NK-92 treated with Interleukin-12 subunit alpha and Interleukin-12 subunit beta, amount 100 ng/mL, for 24 hours (cell line): ENCODE measurements around the gene KCNJ9.

Source experiments
- DNase-seq: peaks from one replicate; lab custom pipeline; 2025; lab: John Stamatoyannopoulos, UW

The KCNJ9 gene

DNA sequence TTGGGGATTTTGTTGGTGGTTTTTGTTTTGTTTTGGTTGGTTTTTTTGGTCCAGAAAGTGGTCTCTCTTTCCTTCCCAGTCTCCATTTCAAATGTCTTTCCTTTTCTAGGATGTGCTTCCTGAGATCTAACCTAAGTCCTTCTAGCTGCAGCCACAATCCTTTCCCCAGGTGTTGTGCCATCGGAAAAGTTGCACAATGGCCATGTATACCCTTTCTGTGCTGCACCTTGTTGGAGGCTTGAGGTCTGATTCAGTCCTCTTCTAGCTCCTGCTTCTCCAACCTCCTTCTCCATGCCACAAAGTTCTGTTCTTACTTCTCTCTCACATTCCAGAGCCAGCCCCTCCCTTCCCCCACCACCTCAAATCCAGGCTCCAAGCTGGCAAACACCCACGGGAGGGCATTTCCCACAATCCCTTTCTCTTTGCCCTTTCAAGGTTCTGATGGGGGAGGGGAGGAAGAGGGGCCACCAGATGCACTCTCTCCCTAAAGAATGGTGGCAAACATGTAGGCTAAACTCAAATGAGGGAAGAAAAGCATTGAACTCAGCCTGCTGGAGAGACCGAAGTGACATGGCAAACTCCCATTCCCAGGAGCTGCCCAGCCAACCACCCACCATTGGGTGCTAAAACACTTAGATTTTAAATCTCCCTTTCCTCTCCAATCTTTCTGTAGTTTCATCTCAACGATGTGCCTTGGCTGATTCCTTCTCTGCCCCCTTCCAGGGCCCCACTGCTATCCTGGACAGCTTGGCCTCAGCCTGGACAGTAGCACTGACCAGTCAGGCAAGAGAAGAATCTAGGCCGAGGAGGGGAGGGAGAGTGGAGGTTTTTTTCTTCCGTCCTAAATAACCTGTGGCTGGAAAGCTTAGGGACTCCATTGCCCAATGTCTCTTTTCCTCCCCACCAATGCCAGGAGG is 14.3 kb upstream of the KCNJ9 start:
- DNase-seq, result no peak

DNA sequence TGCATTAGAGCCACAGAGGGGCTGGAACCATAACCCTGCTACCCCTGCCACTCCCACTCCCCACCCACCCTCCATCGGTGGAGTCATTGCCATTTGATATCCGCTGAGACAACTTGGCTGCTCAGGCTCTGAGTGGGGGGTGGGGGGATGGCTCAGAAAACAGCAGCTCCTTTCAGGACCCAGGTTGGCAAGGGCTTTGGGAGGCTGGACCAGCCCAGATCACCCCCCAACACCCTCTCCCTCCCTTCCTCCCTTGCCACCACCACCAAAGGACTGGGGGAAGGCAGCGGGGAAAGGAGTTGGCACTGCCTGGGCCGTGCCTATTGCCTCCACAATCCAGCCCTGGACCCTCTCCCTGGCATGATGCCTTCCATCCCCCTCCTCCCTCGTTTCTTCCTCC is 13.1 kb upstream of the KCNJ9 start:
- no peak for DNase-seq

DNA sequence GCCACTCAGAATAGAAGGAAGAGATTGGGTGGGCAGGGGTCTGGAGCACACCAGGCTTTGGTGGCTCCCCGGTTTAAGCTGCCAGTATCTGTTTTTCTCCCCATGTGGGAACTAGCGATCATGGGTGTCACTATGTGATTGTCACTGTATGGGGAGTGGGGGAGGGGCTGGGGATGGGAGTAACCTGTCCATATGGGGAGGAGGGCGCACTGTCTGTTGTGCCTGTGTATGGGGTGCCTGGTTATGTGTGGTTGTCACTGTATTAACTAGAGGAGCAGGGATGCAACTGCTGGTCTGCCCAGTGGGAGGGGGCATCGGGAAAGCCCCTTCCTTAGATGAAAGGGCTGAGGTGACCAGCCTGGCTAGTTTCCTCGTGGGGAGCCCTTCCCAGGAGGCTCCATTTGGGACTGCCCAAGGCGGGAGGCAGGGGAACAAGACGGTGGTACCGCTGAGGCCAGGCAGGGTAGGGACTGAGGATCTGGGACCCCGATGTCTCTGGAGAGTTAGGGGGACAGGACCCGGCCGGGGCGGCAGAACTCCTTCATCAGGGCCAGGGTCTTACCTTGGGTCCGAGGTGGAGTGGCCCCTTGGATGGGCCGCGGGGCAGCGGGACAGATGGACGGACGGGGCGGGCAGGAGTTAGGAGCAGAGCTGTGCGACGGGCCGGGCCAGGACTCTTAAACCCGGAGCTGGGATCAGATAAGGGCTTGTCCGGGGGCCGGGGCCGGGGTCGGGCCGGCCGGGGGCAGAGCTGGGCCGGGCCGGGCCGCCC is 11.7 kb upstream of the KCNJ9 start, which contains the start of gene KCNJ10:
KCNJ10 (minus strand) TSS at position 701 of the 772 bp plus-strand sequence. CDS start 27,628 bp downstream, outside the sequence.
- no peak for DNase-seq

DNA sequence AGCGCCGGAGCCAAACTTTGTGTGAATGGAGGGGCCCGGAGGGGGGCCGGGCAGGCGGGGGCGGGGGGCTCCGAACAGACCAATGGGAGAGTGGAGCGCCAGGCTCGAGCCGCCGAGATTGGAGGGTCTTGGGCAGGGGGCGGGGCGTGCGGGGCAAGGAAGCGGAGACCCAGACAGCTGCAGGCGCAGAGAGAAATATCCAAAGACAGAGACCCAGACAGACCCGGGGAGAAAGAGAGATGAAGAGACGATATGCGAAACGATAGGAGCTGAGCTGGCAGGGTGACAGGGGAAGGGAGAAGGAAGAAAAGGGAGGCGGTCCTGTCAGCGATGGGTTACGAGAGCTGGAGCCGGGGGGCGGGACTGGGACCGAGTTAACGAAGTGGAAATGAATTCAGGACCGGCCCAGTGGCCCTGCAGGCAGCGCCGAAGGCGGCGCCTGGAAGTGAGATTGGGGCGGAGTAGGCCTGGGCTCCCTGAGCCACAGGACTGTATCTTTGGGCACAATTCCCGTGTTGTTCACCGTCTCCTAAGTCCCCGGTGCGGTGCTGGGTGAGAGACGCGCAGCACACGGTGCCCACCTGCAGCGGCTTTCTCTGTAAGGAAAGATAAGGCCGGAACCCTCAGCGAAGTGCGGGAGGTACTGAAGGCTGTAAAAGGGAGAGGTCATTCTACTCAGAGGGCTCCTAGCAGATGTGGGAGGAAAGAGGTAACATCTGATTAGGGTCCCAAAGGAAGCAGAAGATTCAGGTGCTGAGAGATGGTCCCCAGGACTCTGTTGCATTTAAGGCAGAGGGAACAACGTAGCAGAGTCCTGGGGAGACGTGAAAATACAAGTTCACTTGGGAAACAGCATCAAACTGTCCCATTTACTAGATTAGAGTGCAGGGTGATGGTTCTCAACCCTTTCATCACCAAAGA is 10.8 kb upstream of the KCNJ9 start:
- DNase-seq, result no peak

DNA sequence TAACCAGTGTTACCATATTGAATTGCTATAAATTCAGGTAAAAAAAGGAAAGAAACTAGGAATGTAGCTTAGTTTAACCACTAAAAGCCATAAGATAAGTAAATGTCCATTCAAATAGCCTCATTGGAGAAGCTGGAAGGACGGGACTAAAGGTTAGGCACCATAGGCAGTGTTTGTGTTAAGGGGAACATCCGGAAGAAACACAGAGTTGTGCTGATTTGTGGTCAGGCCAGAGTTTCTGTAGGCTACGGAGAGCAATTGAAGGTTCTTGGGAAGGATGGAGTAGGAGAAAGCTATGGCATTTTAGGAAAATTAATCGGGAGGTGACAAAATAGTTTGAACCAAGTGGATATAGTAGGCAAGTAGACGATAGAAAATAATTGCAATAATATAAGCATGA is 10.0 kb upstream of the KCNJ9 start:
- DNase-seq, result no peak

DNA sequence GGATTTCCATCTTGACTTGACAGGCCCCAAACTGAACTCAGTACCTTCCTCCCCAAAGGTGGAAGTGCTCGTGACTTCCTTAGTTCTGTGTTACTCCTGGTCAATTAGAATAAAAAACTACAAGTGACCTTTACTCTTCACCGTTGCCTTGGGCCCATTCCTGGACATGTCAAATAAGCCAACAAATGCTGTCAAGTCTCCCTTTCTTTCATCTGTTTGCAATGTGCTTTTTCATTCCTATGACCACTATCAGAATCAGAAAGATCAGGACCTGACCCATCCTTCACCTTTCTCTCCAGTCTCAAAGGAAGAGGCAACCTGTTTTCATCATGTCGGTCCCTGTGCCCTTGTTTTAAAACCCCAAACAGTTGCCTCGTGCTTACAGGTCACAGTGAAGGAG is 6.5 kb upstream of the KCNJ9 start:
- DNase-seq, result no peak

DNA sequence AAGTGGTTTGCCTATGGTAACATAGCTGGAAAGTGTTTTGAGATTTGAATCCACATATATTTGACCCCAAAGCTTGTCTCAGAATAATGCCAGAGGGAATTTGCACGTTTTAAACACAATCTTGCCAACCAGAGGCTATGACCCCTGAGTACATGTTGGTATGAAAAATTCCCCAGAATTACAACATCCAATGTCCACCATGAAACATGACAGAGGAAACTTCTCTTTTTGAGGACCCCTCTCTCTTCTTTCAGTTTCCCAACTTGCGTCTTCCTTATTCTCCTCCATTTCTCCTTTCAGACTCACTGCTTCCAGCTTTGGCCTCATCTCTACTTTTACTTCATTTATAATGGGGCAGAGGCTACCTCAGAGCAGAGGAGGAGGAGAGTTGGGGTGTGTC is 5.5 kb upstream of the KCNJ9 start:
- no peak for DNase-seq

DNA sequence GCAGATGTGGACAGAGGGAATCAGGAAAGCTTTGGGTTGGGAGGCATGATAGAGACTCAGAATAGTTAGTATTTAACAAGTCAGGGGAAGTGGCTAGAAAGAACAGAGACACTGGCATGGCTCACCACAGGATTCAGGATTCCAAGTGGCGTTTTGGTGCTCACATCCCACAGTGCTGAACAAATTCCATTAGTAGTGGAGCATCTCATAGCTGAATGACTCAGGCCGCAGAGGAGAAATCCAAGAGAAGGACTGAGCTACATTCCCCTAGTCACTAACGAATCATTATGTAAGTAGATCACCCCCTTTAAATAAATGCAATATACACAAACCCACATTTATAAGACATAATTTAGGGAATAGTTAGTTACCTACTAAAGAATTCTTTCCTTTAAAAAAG is 5.0 kb upstream of the KCNJ9 start:
- no peak for DNase-seq

DNA sequence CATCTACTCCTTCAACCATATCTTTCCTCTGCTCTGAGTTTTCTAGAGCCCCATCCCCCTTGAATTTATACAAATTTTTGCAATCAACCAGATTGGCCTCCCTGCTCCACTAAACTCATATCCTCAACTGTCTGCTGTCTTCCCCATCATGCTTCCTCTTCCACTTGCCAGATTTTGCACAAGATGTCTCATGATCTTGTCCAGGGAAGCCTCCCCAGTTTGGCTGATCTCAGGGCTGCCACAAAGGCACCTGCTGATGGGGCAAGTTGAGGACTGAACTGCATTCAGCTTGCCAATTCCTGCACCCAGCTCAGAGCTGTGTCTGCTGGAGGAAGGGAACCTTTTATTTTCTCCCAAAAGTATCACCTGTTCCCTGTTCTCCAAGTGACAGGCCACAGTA is 3.9 kb upstream of the KCNJ9 start:
- no peak for DNase-seq

DNA sequence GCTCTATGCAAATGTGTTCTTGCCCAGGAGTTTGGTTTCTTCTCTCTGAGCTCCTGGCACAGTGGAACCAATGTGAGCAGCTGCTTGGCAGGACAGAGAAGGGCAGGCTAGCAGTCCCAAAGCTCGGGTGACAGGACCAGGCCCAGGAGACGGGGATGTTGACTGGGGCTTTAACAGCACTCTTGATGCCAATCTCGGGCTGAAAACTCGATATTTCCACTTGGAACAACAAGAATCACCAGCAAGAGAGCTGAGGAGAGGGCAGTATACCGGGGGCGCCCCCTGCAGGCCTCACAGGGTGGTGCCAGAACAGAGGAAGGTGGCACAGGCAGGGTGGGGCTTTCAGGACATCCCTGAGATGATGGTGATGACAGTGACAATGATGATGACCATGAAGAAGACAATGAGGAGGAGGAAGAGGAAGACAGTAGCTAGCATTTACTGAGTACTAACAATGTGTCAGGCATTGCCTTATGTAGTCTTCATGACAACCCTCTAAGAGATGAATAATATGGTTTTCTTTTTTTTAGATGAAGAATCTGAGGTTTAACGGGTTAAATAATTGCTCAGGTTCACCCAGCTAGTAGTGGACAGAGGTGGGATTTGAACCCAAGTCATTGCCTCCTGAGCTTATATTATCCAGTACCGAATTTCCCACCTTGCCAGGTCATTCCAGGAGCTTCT is 2.7 kb upstream of the KCNJ9 start:
- DNase-seq, result peak; percentile 20

DNA sequence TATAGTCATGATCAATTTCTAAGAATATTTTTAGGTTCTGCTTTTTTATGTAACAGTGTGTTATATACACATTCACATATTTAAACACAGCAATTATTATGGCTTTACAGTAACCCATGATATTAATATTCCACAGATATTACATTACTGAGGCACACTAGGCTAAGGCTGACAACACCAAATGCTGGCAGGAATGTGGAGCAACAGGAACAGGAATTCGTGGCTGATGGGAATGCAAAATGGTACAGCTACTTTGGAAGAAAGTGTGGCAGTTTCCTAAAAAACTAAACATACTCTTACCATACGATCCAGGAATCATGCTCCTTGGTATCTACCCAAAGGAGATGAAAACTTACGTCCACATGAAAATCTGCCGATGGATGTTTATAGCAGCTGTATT is 1.9 kb upstream of the KCNJ9 start:
- no peak for DNase-seq

DNA sequence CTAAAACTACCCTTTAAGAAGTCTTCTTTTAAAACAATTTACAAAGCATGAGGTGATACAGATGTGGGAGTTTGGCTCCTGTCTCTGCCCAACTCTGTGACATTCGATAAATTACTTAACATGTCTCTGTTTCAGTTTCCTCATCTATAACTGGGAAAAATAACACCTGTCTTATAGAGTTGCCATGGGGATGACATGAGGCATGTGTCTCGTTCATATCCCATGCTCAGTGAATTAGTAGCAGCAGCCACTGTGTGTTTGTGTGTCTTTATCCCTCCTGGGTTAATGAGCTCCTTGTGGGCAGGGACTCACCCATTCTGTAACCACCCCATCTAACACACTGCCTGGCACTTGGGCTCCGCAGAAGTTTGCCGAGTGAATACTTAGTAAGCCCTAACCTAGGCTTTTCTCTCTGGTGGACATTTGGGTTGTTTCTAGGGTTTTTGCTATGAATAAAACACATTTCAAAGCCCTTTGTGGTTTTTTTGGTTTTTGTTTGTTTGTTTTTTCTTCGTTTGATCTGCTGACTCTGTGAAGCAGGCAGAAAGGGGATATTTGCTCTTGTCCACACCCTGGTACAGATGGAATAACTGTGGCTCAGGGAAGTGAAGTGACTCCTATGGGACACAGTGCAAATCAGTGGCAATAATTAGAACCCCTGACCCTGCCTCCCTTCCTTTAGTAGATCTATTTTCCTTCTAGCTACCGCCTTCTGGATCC is 797 bp upstream of the KCNJ9 start:
- no peak for DNase-seq

DNA sequence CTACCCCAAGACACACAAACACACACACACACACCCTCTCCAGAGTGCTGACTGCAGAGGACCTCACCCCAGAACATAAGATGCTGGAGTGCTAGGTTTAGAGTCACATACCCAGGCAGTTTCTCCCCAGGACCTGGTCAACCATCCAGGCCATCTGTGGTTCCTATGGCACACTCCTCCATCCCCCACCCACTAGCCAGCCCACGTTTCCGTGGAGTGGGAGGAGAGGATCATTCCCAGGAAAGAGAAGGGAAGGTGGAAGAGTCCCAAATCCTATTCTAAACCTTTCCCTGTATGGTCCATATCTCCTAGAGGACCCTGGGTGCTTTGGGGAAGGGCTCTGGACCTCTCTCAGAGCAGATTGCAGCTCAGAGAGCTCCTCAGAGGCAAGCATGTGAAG is 1.1 kb downstream of the KCNJ9 start:
- DNase-seq, result no peak

DNA sequence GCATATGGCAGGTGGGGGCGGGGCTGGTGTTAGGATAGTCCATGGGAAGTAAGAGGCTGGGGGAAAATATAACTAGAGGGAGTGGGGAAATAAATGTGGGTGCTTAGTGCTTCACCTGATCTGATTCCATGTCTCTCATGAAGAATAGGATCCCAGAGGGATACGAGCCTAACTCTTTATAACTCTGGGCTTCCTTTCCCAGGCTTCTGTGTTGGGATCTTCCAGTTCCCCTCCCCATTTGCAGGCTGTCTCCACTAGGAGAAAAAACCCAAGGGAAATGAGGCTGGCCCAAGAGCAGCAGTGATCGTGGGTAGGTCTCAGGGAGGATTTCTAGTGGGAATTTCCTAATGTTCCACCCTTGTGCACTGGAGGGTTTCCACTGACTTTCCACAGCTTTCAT is 1.6 kb downstream of the KCNJ9 start:
- DNase-seq, result no peak

DNA sequence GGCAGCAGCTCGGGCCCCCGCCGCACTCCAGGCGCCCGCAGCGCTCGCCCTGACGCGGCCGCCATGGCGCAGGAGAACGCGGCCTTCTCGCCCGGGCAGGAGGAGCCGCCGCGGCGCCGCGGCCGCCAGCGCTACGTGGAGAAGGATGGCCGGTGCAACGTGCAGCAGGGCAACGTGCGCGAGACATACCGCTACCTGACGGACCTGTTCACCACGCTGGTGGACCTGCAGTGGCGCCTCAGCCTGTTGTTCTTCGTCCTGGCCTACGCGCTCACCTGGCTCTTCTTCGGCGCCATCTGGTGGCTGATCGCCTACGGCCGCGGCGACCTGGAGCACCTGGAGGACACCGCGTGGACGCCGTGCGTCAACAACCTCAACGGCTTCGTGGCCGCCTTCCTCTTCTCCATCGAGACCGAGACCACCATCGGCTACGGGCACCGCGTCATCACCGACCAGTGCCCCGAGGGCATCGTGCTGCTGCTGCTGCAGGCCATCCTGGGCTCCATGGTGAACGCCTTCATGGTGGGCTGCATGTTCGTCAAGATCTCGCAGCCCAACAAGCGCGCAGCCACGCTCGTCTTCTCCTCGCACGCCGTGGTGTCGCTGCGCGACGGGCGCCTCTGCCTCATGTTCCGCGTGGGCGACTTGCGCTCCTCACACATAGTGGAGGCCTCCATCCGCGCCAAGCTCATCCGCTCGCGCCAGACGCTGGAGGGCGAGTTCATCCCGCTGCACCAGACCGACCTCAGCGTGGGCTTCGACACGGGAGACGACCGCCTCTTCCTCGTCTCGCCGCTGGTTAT is 2.8 kb downstream of the KCNJ9 start:
- no peak for DNase-seq

DNA sequence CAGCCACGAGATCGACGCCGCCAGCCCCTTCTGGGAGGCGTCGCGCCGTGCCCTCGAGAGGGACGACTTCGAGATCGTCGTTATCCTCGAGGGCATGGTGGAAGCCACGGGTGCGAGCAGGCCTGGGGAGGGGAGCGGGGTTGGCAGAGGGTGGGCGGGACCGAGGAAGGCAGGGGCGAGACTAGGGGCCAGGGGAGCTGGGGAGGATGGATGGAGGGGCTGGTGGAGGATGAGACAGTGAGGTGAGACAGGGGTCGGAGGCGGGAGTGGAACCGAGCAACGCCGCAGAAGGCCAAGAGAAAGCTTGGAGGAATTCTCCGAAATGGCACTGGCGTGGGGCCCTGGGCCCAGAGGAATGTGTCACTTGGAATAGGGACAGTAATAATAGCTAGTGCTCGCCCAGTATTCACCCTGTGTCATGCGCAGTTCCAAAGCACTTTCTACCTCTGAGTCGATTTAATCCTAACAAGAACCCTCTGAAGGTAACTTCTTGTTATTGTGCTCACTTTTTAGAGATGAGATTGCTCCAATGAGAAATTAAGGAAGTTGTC is 3.5 kb downstream of the KCNJ9 start:
- DNase-seq, result no peak

DNA sequence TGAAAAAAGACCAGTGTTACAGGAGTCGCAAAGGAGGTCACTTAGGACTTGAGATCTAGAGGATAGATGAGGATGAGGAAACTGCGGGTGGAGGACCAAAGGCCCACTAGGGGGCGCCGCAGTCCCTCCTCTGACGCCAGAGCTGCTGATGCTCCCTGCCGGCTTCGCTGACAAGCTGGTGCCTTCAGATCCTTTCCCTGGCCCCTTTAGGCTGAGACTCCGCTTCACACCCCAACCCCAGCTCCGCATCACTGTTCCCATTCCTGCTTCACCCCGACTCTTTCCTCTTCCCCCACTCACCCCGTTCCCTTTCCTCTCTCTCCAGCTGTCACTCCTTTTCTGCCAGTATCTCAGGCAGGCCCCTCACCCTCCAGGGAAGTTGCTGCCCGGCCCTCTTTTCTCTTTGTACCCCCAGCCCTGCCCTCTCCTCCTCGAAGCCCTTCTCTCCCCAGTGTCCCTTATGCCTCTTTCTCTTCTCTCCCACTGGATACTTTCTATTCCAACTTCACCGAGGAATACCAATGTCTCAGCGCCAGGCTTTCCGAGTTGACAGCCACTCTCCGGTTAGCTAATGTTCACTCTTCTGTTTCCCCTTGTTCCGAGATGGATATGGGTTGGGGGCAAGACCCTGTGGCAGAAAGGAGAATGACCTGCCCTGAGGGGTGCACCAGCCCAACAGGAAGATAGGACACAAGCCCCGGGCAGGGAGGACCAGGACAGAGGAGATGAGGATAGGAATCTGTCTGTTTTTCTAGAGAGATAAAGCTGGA is 4.5 kb downstream of the KCNJ9 start:
- peak; percentile 31 for DNase-seq

DNA sequence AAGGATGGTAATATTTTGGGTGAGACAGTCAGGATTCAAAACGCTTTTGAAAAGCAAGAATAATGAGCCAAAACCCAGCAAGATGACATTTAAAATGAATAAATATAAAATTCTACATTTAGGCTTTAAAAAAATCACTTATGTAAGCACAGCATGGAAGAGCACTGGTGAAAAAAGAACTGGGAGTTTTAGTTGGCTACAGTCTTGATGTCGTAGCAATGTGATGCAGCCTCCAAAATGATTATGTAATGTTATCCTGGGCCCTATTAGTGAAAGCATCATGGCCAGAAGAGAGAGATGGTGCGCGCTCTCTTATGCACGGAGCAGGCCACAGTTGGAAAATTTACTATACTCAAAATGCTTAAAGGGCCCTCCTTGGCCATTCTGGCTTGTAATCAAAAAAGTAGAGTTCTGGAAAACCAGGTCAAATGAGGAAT is 5.1 kb downstream of the KCNJ9 start:
- DNase-seq, result no peak

DNA sequence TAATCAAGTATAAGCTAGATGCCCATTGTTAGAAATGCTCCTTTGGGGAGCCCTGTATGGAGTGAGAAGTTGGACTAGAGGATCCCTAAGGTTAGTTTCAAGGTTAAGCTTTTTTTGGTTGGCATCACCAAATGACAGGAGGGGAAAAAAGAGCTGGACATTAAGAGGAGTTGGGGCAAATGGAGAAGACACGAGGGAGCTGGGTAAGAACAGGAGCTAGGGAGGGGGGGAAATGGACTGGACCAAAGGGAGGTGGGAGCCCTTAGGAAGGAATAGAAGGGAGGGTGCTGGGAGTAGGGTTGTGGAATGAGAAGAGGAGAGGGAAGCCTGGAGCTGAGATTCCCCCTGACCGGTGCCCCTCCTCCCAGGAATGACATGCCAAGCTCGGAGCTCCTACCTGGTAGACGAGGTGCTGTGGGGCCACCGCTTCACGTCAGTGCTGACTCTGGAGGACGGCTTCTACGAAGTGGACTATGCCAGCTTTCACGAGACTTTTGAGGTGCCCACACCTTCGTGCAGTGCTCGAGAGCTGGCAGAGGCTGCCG is 5.9 kb downstream of the KCNJ9 start:
- DNase-seq, result no peak
